HepG2 (cell line): ENCODE measurements around the gene FOXN3. TPM values are rescaled to one million over a fixed set of nuclear protein-coding genes. Genes with fewer than 3 reads are reported as not detected.

Source experiments
- BRCA1 ChIP-seq: sonication (generic); formaldehyde crosslinking; IDR thresholded peaks from 2 replicates; pipeline ENCODE4 v1.4.0; 2020; ENCODE audit warnings: missing genetic modification reagents
- CTCF ChIP-seq: sonication (generic); formaldehyde crosslinking; IDR thresholded peaks from 2 replicates; pipeline ENCODE4 v1.5.0; 2020; ENCODE audit warnings: mild to moderate bottlenecking, missing genetic modification reagents, moderate library complexity
- FOXP1 ChIP-seq, 2 experiments: fragments of 450-650 bp in 1 of 2; IDR thresholded peaks; 2 replicates each; pipeline ENCODE4 v1.6.1; 2017 to 2018; ENCODE audit warnings: antibody characterized with exemption in 1 of 2
- HNF1B ChIP-seq: sonication (generic); formaldehyde crosslinking; IDR thresholded peaks from 2 replicates; pipeline ENCODE4 v1.5.1; 2020; ENCODE audit warnings: mild to moderate bottlenecking, moderate library complexity, missing genetic modification reagents
- HNF4A ChIP-seq: sonication (generic); formaldehyde crosslinking; IDR thresholded peaks from 2 replicates; pipeline ENCODE4 v1.4.0; 2020; ENCODE audit warnings: missing genetic modification reagents
- REL ChIP-seq: sonication (generic); formaldehyde crosslinking; conservative IDR thresholded peaks from 2 replicates; pipeline ENCODE4 v1.8.0; 2022; ENCODE audit warnings: mild to moderate bottlenecking, missing genetic modification reagents, moderate library complexity
- REST ChIP-seq, 2 experiments: IDR thresholded peaks; 2 replicates each; pipeline ENCODE4 v1.6.1; 2011 to 2012; ENCODE audit warnings: low read length in 2 of 2, borderline replicate concordance in 1 of 2, low read depth in 1 of 2, mild to moderate bottlenecking in 1 of 2, moderate library complexity in 1 of 2
- TBL1XR1 ChIP-seq: fragments of 150-350 bp; IDR thresholded peaks from 2 replicates; pipeline ENCODE4 v1.6.1; 2014; ENCODE audit warnings: borderline replicate concordance, low read length; ENCODE audit not compliant: partially characterized antibody
- TCF7 ChIP-seq: sonication (generic); IDR thresholded peaks from 2 replicates; pipeline ENCODE4 v1.6.1; 2016; ENCODE audit warnings: antibody characterized with exemption, low read depth
- THAP8 ChIP-seq: sonication (generic); formaldehyde crosslinking; IDR thresholded peaks from 2 replicates; pipeline ENCODE4 v1.5.1; 2020; ENCODE audit warnings: missing genetic modification reagents, mild to moderate bottlenecking, borderline replicate concordance
- ZBTB4 ChIP-seq: sonication (generic); formaldehyde crosslinking; IDR thresholded peaks from 2 replicates; pipeline ENCODE4 v1.4.0; 2020; ENCODE audit warnings: missing genetic modification reagents, mild to moderate bottlenecking, borderline replicate concordance
- ZNF296 ChIP-seq: sonication (generic); formaldehyde crosslinking; conservative IDR thresholded peaks from 2 replicates; pipeline ENCODE4 v1.5.0; 2020; ENCODE audit warnings: mild to moderate bottlenecking, missing genetic modification reagents
- ZNF382 ChIP-seq: sonication (generic); formaldehyde crosslinking; IDR thresholded peaks from 2 replicates; pipeline ENCODE4 v1.5.0; 2020; ENCODE audit warnings: missing genetic modification reagents, mild to moderate bottlenecking, borderline replicate concordance
- ZNF432 ChIP-seq: sonication (generic); formaldehyde crosslinking; IDR thresholded peaks from 2 replicates; pipeline ENCODE4 v1.5.0; 2020; ENCODE audit warnings: missing genetic modification reagents, mild to moderate bottlenecking, borderline replicate concordance
- ZNF564 ChIP-seq: sonication (generic); formaldehyde crosslinking; IDR thresholded peaks from 2 replicates; pipeline ENCODE4 v1.8.1; 2023; ENCODE audit warnings: mild to moderate bottlenecking, missing genetic modification reagents
- ZNF572 ChIP-seq: sonication (generic); formaldehyde crosslinking; IDR thresholded peaks from 2 replicates; pipeline ENCODE4 v1.5.1; 2020; ENCODE audit warnings: mild to moderate bottlenecking, missing genetic modification reagents
- ZNF629 ChIP-seq: sonication (generic); formaldehyde crosslinking; conservative IDR thresholded peaks from 2 replicates; pipeline ENCODE4 v1.5.0; 2020; ENCODE audit warnings: missing genetic modification reagents
- polyA plus RNA-seq, 8 experiments: library from polyadenylated mRNA; depleted of rRNA in 3 of 8; stranded (reverse) in 7 of 8; unstranded in 1 of 8; fragments of >200 nt; fragmentation: Illumina TruSeq in 4 of 8; extraction: Trizol in 4 of 8; gene quantifications; 2 replicates each; pipeline versions ENCODE4 v1.2.1 to v1.2.3, GENCODE V29; 2011 to 2016; ENCODE audit warnings: low read depth in 4 of 8, missing spikeins in 1 of 8, mixed read lengths in 1 of 8; ENCODE audit not compliant: insufficient read depth in 1 of 8
- total RNA-seq, 5 experiments: library from RNA; depleted of rRNA; stranded (reverse); fragments of >200 nt; fragmentation: Illumina TruSeq; extraction: Trizol; gene quantifications; 2 replicates each; pipeline ENCODE4 v1.2.3, GENCODE V29; 2016; ENCODE audit warnings: low read depth in 1 of 5

The FOXN3 gene
- total and polyA plus RNA-seq, 2 of the 13 experiments (the other 11 are each of a cell fraction or from before 2014, with no cell fraction given): 32.4 to 70.2 TPM

GRCh38 chr14:89292579-89293313, 124.3 kb downstream of the FOXN3 start (continued):
- no peak for TF ChIP-seq REST (IDR thresholded peaks at IDR 0.05; ENCODE audit: borderline replicate concordance in 1 of 2, low read depth in 1 of 2, low read length in 2 of 2)
- no peak for TF ChIP-seq THAP8 (CRISPR knock-in tag)
- TF ChIP-seq ZNF382 (CRISPR knock-in tag): no peak
- TF ChIP-seq ZBTB4 (CRISPR knock-in tag): peak; percentile 64; the same call in 1 of the 2 replicates
- no peak for TF ChIP-seq ZNF629
- no peak for TF ChIP-seq CTCF (CRISPR knock-in tag)
- TF ChIP-seq TCF7: 0 out of 2 replicates have a peak, but pooled peaks have one; percentile 13
- TF ChIP-seq ZNF564 (CRISPR knock-in tag): peak; percentile 94
- TF ChIP-seq ZNF572 (CRISPR knock-in tag): no peak
- no peak for TF ChIP-seq ZNF296 (CRISPR knock-in tag)
- no peak for TF ChIP-seq BRCA1 (CRISPR knock-in tag)
- TF ChIP-seq ZNF432: no peak
- TF ChIP-seq FOXP1 (IDR thresholded peaks at IDR 0.05): no peak
- peak; percentile 52; the same call in 1 of the 2 replicates for TF ChIP-seq FOXP1 (CRISPR knock-in tag; IDR thresholded peaks at IDR 0.05)
- no peak for TF ChIP-seq REL (CRISPR knock-in tag)
- TF ChIP-seq TBL1XR1: peak; percentile 62
- TF ChIP-seq HNF4A (CRISPR knock-in tag): peak; percentile 25; the same call in 1 of the 2 replicates
- TF ChIP-seq HNF1B (CRISPR knock-in tag): 0 out of 2 replicates have a peak, but pooled peaks have one; percentile 23
